Right cardiac atrium (tissue), 5 donors: ENCODE data around the gene ASNSD1. TPM values are rescaled to one million over a fixed set of nuclear protein-coding genes. Genes with fewer than 3 reads are reported as not detected.
"Not testable (repeated sequence)": the region's sequence is repeated elsewhere in the genome, so short reads cannot be mapped to it uniquely, and the experiment has no call there.

ENCODE experiments used
- ATAC-seq, 2 donors: fragments of 200-7000 bp; cut with Tn5 transposase; one replicate each; pipeline versions ENCODE4 v1.8.0 to v1.9.1; 2020; ENCODE audit warnings: moderate library complexity in 2 of 2, mild to moderate bottlenecking in 1 of 2
- DNase-seq, 3 donors: peaks; one replicate each; pipeline ENCODE4 v3.0.0-alpha.2; 2020
- H3K27ac ChIP-seq: one replicate; pipeline ENCODE4 v1.5.1; 2013; ENCODE audit warnings: mild to moderate bottlenecking, low read length, control low read depth, moderate library complexity
- H3K27me3 ChIP-seq: one replicate; pipeline ENCODE4 v1.6.1; 2013; ENCODE audit not compliant: control insufficient read depth, insufficient read depth
- H3K4me1 ChIP-seq: one replicate; pipeline ENCODE4 v1.6.1; 2013; ENCODE audit warnings: low read length; ENCODE audit not compliant: control insufficient read depth, insufficient read depth
- H3K4me3 ChIP-seq: one replicate; pipeline ENCODE4 v1.5.1; 2013; ENCODE audit warnings: low read length, control low read depth
- H3K9me3 ChIP-seq: one replicate; pipeline ENCODE4 v1.6.1; 2013; ENCODE audit warnings: low read length; ENCODE audit not compliant: control insufficient read depth
- WGBS: extraction: QIAGEN DNeasy Blood & Tissue Kit; methylation state at CpG from one replicate; pipeline ENCODE4 v1.1.7; 2013; 5-methylcytosine and 5-hydroxymethylcytosine counted together
- intact Hi-C, 4 donors: fragments of 100-400 bp; cut with DNase I; formaldehyde crosslinking; loops; one replicate each; pipeline versions ENCODE4 v1.11.0 to v1.14.0; 2022 to 2023
- polyA plus RNA-seq: library from polyadenylated mRNA; stranded (reverse); fragments of 200-250 nt; gene quantifications from one replicate; pipeline ENCODE4 v1.2.3, GENCODE V29; 2013
- total RNA-seq, 4 donors: library from RNA; stranded (reverse); fragmentation: NEBNext Ultra II Directional; extraction: Animal tissue kit (Norgen Biotek cat#: 25700); gene quantifications; one replicate each; pipeline ENCODE4 v1.2.1, GENCODE V29; 2021
- donor health status: healthy with polysubstance abuse.
- donor health status: DM: no; HTN: yes; CAD: no.
- donor health status: DM: no; HTN: no; CAD: no.
- donor health status: DM: no; HTN: yes; CAD: no; lungs with severe emphysema.
- donor health status: DM: yes; HTN: yes; CAD: no.

Gene ASNSD1
- total and polyA plus RNA-seq, 5 donors, result 29.9 to 38.7 (median 33.2) TPM

DNA sequence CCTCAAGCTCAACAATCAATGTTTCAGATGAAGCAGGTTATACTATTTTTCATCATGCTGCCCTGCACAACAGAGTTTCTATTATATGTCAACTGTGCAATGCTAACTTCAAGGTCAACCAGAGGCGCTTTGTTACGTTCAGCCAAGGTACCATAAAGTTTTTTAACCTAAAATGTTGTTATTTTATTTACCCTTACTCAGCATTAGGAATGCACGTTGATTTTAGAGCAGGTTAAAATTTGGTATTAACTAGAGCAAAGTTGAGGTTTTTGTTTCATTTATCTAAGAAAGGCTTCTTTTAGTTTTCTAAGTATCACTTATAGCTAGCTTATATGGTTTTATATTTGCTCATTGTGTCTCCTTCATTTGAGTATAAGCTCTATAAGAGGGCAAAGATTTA is 35.0 kb downstream of the ASNSD1 start:
- H3K27ac ChIP-seq, result no peak overlapping the region
- no peak overlapping the region for H3K4me3 ChIP-seq
- H3K4me1 ChIP-seq, result no peaks in the 10 kb centered on the region
- WGBS, result 88% methylated on average over 3 of the region's 3 CpGs
- ATAC-seq (no peak), DNase-seq (no peak)
- no peaks in the 10 kb centered on the region for H3K27me3 ChIP-seq
- H3K9me3 ChIP-seq, result no peaks in the 10 kb centered on the region
- intact Hi-C loops, result loop anchor here in 3 of 4 donors (5.0 kb wide), 1 partner anchor 34 kb away; the partner anchor contains the start of gene ASNSD1 (in 3 of the 3)

GRCh38 chr2:189698020-189698887 is 37.0 kb downstream of the ASNSD1 start:
- Histone ChIP-seq H3K9me3 (no peaks in the 10 kb centered on the region), H3K27ac (no peak overlapping the region)

GRCh38 chr2:189700681-189701080 is 39.4 kb downstream of the ASNSD1 start:
- no peak for ATAC-seq
- no peak overlapping the region for H3K27ac ChIP-seq
- H3K4me3 ChIP-seq, result no peak overlapping the region
- H3K4me1 ChIP-seq, result no peaks in the 10 kb centered on the region
- no peaks in the 10 kb centered on the region for H3K9me3 ChIP-seq
- intact Hi-C loops, result no loop called here
- H3K27me3 ChIP-seq, result no peaks in the 10 kb centered on the region
- DNase-seq, result no peak
- WGBS, result 49% methylated on average over 2 of the region's 2 CpGs

More at GRCh38 chr2:189698020-189698887, 37.0 kb downstream of the ASNSD1 start:
- no peaks in the 10 kb centered on the region for H3K27me3 ChIP-seq
- WGBS, result 33% methylated on average over 6 of the region's 6 CpGs
- no peak overlapping the region for H3K4me3 ChIP-seq
- intact Hi-C loops, result loop anchor here in 3 of 4 donors (5.0 kb wide), 1 partner anchor 36 kb away; the partner anchor contains the start of gene ASNSD1 (in 3 of the 3)
- ATAC-seq (peak; percentile 64 to 67), DNase-seq (no peak)
- no peaks in the 10 kb centered on the region for H3K4me1 ChIP-seq

DNA sequence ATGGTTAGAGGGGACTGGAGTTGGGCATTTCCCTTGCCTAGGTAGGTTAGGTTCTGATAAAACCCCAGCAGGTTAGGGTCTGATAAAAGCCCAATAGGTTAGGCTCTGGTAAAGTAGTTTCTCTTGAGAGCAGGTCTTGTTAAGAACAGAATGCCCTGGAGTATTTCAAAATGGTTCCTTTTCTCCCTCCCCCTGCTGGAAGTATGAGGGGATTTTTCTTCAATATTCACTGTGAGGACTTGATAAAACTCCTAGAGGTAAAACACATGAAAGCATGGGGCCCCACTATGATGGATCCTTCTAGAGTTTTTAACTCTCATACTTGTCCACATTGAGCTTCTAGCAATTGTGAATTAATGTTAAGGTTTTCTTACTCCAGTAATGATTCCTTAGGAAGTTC is 40.8 kb downstream of the ASNSD1 start:
- H3K27ac ChIP-seq, result no peak overlapping the region
- intact Hi-C loops, result no loop called here
- ATAC-seq (no peak), DNase-seq (no peak)
- no peaks in the 10 kb centered on the region for H3K4me1 ChIP-seq
- H3K27me3 ChIP-seq, result no peaks in the 10 kb centered on the region
- no peak overlapping the region for H3K4me3 ChIP-seq
- no peaks in the 10 kb centered on the region for H3K9me3 ChIP-seq

DNA sequence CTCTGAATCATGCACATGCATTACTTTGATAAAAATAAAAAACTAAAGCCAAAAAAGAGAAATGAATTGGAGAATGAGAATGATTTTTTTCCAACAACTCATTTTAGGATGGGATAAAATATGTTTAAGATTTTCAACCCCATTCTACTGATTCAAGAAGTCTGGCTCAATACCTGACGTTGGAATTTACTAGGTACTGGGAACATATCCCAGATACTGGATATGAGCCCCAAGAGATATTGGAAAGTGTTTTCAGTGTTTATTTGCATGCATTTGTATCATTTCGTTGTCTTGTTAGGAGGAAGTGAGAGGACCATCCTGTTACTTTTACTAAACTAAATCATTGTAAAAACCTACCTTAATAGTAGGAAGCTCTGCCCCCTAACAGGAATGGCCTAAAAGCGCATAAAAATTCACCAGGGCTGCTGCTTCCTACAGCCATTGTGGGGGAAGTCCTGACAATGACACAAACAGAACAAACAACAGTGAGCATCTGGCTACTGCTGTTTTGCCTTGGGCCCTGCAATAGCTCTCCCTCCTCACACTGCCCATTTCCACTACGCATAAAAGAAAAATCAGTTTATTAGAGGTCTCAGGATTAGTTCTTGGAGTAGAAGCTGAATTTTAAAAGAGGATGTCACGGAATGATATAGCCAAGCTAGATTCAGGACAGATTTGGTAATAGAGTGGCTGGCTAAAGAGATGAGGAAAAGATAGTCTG is 48.4 kb downstream of the ASNSD1 start:
- intact Hi-C loops, result no loop called here
- H3K27me3 ChIP-seq, result no peaks in the 10 kb centered on the region
- H3K9me3 ChIP-seq, result no peaks in the 10 kb centered on the region
- H3K27ac ChIP-seq, result no peak overlapping the region
- DNase-seq (no peak), ATAC-seq (no peak)
- no peak overlapping the region for H3K4me3 ChIP-seq
- no peaks in the 10 kb centered on the region for H3K4me1 ChIP-seq
- WGBS, result 83% methylated on average over 5 of the region's 5 CpGs

DNA sequence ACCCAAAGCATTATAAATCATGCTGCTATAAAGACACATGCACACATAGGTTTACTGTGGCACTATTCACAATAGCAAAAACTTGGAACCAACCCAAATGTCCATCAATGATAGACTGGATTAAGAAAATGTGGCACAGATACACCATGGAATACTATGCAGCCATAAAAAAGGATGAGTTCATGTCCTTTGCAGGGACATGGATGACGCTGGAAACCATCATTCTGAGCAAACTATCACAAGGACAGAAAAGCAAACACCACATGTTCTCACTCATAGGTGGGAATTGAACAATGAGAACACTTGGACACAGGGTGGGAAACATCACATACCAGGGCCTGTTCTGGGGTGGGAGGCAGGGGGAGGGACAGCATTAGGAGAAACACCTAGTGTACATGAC is 56.3 kb downstream of the ASNSD1 start:
- intact Hi-C loops, H3K4me1 ChIP-seq, DNase-seq, H3K27ac ChIP-seq, H3K27me3 ChIP-seq, H3K4me3 ChIP-seq, H3K9me3 ChIP-seq, ATAC-seq: not testable (repeated sequence)
- 92% methylated on average over 1 of the region's 1 CpG for WGBS

- intact Hi-C loops, result no loop called here
- no peak overlapping the region for H3K4me3 ChIP-seq
- DNase-seq (no peak), ATAC-seq (no peak)
- H3K4me1 ChIP-seq, result no peaks in the 10 kb centered on the region
- no peaks in the 10 kb centered on the region for H3K9me3 ChIP-seq
- 81% methylated on average over 4 of the region's 4 CpGs for WGBS
- no peak overlapping the region for H3K27ac ChIP-seq
- H3K27me3 ChIP-seq, result no peaks in the 10 kb centered on the region
These were observed 58.3 kb downstream of the ASNSD1 start for GRCh38 chr2:189719571-189719970.

Other genes starting within 250 kb of the ASNSD1 start
- 10 to 100 TPM; 18.3 to 20.0 (median 19.3) TPM for gene WDR75, start 220.0 kb upstream of the ASNSD1 start, total RNA-seq
- gene WDR75, start 220.0 kb upstream of the ASNSD1 start, polyA plus RNA-seq, result 12.6 TPM
- 10 to 100 TPM; 50.5 to 86.9 (median 73.9) TPM for gene SLC40A1, start 80.7 kb upstream of the ASNSD1 start, total RNA-seq
- gene SLC40A1, start 80.7 kb upstream of the ASNSD1 start, polyA plus RNA-seq, result 32.2 TPM
- 10 to 100 TPM in 3 of 4 donors, 1 to 10 TPM in 1; 9.2 to 12.0 (median 11.0) TPM for gene ANKAR, start 13.2 kb downstream of the ASNSD1 start, total RNA-seq
- 2.5 TPM for gene ANKAR, start 13.2 kb downstream of the ASNSD1 start, polyA plus RNA-seq
- 10 to 100 TPM in 1 of 4 donors, 1 to 10 TPM in 3; 4.3 to 10.5 (median 9.3) TPM for gene OSGEPL1, start 101.3 kb downstream of the ASNSD1 start, total RNA-seq
- 8.2 TPM for gene OSGEPL1, start 101.3 kb downstream of the ASNSD1 start, polyA plus RNA-seq
- 10 to 100 TPM; 30.3 to 44.6 (median 35.2) TPM for gene ORMDL1, start 122.9 kb downstream of the ASNSD1 start, total RNA-seq
- gene ORMDL1, start 122.9 kb downstream of the ASNSD1 start, polyA plus RNA-seq, result 43.3 TPM
- gene PMS1, start 123.0 kb downstream of the ASNSD1 start, total RNA-seq, result 10 to 100 TPM; 15.3 to 20.8 (median 17.7) TPM
- gene PMS1, start 123.0 kb downstream of the ASNSD1 start, polyA plus RNA-seq, result 7.3 TPM